ENCODE data around the gene TAF11L4. TPM values are rescaled to one million over a fixed set of nuclear protein-coding genes. Genes with fewer than 3 reads are reported as not detected.
"Not testable (repeated sequence)": the region's sequence is repeated elsewhere in the genome, so short reads cannot be mapped to it uniquely, and the experiment has no call there.

Gene TAF11L4
- not detected for polyA plus RNA-seq (ENCODE audit: insufficient read length in 4 of 4)

GRCh38 chr5:17521501-17521900, at the start of gene TAF11L4:
TAF11L4 (plus strand) TSS chr5:17521801.
- DNase-seq (ENCODE audit: low read depth in 4 of 4, low spot score in 3 of 4) = not testable (repeated sequence)

GRCh38 chr5:17475064-17475463, 46.5 kb upstream of the TAF11L4 start:
- DNase-seq (ENCODE audit: low read depth in 4 of 4, low spot score in 3 of 4) = not testable (repeated sequence)

GRCh38 chr5:17477043-17477442, 44.6 kb upstream of the TAF11L4 start:
- no peak for DNase-seq (ENCODE audit: low read depth in 4 of 4, low spot score in 3 of 4)

GRCh38 chr5:17477573-17478265, 43.9 kb upstream of the TAF11L4 start:
- peak in 1 of 4 donors; percentile 14 for DNase-seq (ENCODE audit: low read depth in 4 of 4, low spot score in 3 of 4)

GRCh38 chr5:17481378-17481777, 40.2 kb upstream of the TAF11L4 start:
- DNase-seq (ENCODE audit: low read depth in 4 of 4, low spot score in 3 of 4) = no peak

- no peak for DNase-seq (ENCODE audit: low read depth in 4 of 4, low spot score in 3 of 4)
Measured at GRCh38 chr5:17482790-17483189, 38.8 kb upstream of the TAF11L4 start.

- DNase-seq (ENCODE audit: low read depth in 4 of 4, low spot score in 3 of 4) = not testable (repeated sequence)
Measured at GRCh38 chr5:17486464-17487173, 35.0 kb upstream of the TAF11L4 start.

GRCh38 chr5:17487174-17487512, 34.5 kb upstream of the TAF11L4 start:
- DNase-seq (ENCODE audit: low read depth in 4 of 4, low spot score in 3 of 4) = no peak

GRCh38 chr5:17491257-17491656, 30.3 kb upstream of the TAF11L4 start:
- not testable (repeated sequence) for DNase-seq (ENCODE audit: low read depth in 4 of 4, low spot score in 3 of 4)

- DNase-seq (ENCODE audit: low read depth in 4 of 4, low spot score in 3 of 4) = no peak
Measured at GRCh38 chr5:17492770-17493169, 28.8 kb upstream of the TAF11L4 start.

- no peak for DNase-seq (ENCODE audit: low read depth in 4 of 4, low spot score in 3 of 4)
Measured at GRCh38 chr5:17497446-17497845, 24.2 kb upstream of the TAF11L4 start.

- DNase-seq (ENCODE audit: low read depth in 4 of 4, low spot score in 3 of 4) = not testable (repeated sequence)
Measured at GRCh38 chr5:17497931-17498330, 23.7 kb upstream of the TAF11L4 start, which contains the start of gene TAF11L2. TAF11L2 (plus strand) TSS chr5:17498231.

GRCh38 chr5:17511775-17512325, 9.8 kb upstream of the TAF11L4 start:
- no peak for DNase-seq (ENCODE audit: low read depth in 4 of 4, low spot score in 3 of 4)

GRCh38 chr5:17517526-17517925, 4.1 kb upstream of the TAF11L4 start:
- not testable (repeated sequence) for DNase-seq (ENCODE audit: low read depth in 4 of 4, low spot score in 3 of 4)

- DNase-seq (ENCODE audit: low read depth in 4 of 4, low spot score in 3 of 4) = not testable (repeated sequence)
Measured at GRCh38 chr5:17518067-17518466, 3.5 kb upstream of the TAF11L4 start, which contains the start of gene TAF11L3. TAF11L3 (plus strand) TSS chr5:17518367.

- DNase-seq (ENCODE audit: low read depth in 4 of 4, low spot score in 3 of 4) = not testable (repeated sequence)
Measured at GRCh38 chr5:17519508-17519907, 2.1 kb upstream of the TAF11L4 start.

- not testable (repeated sequence) for DNase-seq (ENCODE audit: low read depth in 4 of 4, low spot score in 3 of 4)
Measured at GRCh38 chr5:17524935-17525334, 3.3 kb downstream of the TAF11L4 start, which contains the start of gene TAF11L5. TAF11L5 (plus strand) TSS chr5:17525235.

GRCh38 chr5:17526504-17526903, 4.9 kb downstream of the TAF11L4 start:
- DNase-seq (ENCODE audit: low read depth in 4 of 4, low spot score in 3 of 4) = not testable (repeated sequence)

GRCh38 chr5:17528369-17528768, 6.8 kb downstream of the TAF11L4 start, which contains the start of gene TAF11L6:
TAF11L6 (plus strand) TSS chr5:17528669.
- not testable (repeated sequence) for DNase-seq (ENCODE audit: low read depth in 4 of 4, low spot score in 3 of 4)

Measured in left renal pelvis (tissue), 4 donors.